Tibial artery (tissue), 4 donors: ENCODE data around the gene TULP4.

Experiments
- DNase-seq, 2 donors: peaks; one replicate each; pipeline ENCODE4 v3.0.0-alpha.2; 2019
- H3K27ac ChIP-seq, 2 donors: fragments of 200-600 bp; sonication (generic) in 1 of 2; 1 replicate in 1 of 2; 2 replicates in 1 of 2; pipeline ENCODE4 v1.5.1; 2018 to 2019; ENCODE audit warnings: mild to moderate bottlenecking in 1 of 2
- H3K27me3 ChIP-seq, 2 donors: fragments of 200-600 bp; sonication (generic) in 1 of 2; one replicate each; pipeline versions ENCODE4 v1.5.1 to v1.6.0; 2016 to 2019
- H3K36me3 ChIP-seq, 3 donors: fragments of 200-600 bp; sonication (generic) in 2 of 3; one replicate each; pipeline ENCODE4 v1.5.1; 2016 to 2019; ENCODE audit warnings: mild to moderate bottlenecking in 2 of 3
- H3K4me1 ChIP-seq, 4 donors: fragments of 200-600 bp; sonication (generic) in 2 of 4; 1 replicate in 3 of 4; 2 replicates in 1 of 4; pipeline ENCODE4 v1.5.1; 2016 to 2019
- H3K4me3 ChIP-seq, 2 donors: fragments of 200-600 bp; sonication (generic) in 1 of 2; 1 replicate in 1 of 2; 2 replicates in 1 of 2; pipeline ENCODE4 v1.5.1; 2018 to 2019; ENCODE audit warnings: mild to moderate bottlenecking in 2 of 2
- H3K9me3 ChIP-seq, 3 donors: fragments of 200-600 bp; sonication (generic) in 1 of 3; one replicate each; pipeline ENCODE4 v1.5.1; 2016 to 2019
- intact Hi-C: fragments of 100-400 bp; cut with DNase I; formaldehyde crosslinking; loops from one replicate; pipeline ENCODE4 v1.15.0; 2023; ENCODE audit warnings: low total_unique reads
- TF ChIP-seq, protein P1 (sequence below), 2 experiments: fragments of 200-600 bp in 1 of 2; fragments of 450-650 bp in 1 of 2; IDR thresholded peaks; one replicate each; pipeline ENCODE4 v1.5.1; 2017 to 2019; ENCODE audit warnings: antibody characterized with exemption in 2 of 2, mild to moderate bottlenecking in 1 of 2, moderate library complexity in 1 of 2

TULP4 gene

DNA sequence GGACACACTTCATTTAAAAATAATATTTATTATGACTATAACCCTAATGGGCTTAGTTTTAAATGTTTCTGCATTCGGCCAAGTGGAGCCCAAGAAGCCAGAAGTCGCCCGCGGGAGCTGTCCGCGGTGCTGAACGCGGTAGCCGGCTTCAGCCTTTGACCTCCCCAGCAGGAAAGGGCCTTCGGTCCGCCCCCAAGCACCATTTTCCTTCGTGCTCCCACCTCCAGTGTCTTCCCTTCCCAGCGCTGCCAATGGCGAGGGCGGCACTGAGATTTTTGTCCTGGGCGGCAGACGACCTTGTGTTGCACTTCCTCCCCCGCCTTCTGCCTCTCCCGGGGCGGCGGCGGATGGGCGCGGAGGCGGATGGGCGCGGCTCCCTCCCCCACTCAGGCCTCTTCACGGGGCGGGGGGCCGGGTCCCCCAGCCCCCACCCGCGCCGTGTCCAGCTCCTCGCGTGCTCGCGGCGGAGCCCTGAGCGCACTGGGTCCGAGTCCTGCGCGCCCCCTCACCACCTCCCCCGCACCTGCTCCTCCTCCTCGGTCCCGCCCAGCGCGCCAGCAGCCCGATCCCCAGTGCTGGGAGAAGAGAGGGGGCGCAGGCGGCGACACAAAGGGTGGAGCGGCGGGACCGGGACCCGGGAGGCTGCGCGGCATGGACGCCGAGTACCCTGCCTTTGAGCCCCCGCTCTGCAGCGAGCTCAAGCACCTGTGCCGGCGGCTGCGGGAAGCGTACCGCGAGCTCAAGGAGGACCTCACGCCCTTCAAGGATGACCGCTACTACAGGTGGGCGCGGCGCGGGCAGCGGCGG, 224.0 kb downstream of the TULP4 start:
- peak; percentile 32 to 73 for DNase-seq
- intact Hi-C loops: no loop called here
- H3K4me3 ChIP-seq: peak overlapping the region; percentile 38 to 53
- H3K36me3 ChIP-seq: no peaks in the 10 kb centered on the region
- H3K4me1 ChIP-seq: peaks cover 0 to 16% (median 15%) of the 10 kb centered on the region in 4 donors
- no peak overlapping the region for H3K27ac ChIP-seq
- H3K27me3 ChIP-seq: peaks cover 0 to 60% of the 10 kb centered on the region in 2 donors
- peaks cover 0 to 3% (median 0%) of the 10 kb centered on the region in 3 donors for H3K9me3 ChIP-seq
- TF ChIP-seq, protein P1, sequence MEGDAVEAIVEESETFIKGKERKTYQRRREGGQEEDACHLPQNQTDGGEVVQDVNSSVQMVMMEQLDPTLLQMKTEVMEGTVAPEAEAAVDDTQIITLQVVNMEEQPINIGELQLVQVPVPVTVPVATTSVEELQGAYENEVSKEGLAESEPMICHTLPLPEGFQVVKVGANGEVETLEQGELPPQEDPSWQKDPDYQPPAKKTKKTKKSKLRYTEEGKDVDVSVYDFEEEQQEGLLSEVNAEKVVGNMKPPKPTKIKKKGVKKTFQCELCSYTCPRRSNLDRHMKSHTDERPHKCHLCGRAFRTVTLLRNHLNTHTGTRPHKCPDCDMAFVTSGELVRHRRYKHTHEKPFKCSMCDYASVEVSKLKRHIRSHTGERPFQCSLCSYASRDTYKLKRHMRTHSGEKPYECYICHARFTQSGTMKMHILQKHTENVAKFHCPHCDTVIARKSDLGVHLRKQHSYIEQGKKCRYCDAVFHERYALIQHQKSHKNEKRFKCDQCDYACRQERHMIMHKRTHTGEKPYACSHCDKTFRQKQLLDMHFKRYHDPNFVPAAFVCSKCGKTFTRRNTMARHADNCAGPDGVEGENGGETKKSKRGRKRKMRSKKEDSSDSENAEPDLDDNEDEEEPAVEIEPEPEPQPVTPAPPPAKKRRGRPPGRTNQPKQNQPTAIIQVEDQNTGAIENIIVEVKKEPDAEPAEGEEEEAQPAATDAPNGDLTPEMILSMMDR (IDR thresholded peaks at IDR 0.05): no peak

DNA sequence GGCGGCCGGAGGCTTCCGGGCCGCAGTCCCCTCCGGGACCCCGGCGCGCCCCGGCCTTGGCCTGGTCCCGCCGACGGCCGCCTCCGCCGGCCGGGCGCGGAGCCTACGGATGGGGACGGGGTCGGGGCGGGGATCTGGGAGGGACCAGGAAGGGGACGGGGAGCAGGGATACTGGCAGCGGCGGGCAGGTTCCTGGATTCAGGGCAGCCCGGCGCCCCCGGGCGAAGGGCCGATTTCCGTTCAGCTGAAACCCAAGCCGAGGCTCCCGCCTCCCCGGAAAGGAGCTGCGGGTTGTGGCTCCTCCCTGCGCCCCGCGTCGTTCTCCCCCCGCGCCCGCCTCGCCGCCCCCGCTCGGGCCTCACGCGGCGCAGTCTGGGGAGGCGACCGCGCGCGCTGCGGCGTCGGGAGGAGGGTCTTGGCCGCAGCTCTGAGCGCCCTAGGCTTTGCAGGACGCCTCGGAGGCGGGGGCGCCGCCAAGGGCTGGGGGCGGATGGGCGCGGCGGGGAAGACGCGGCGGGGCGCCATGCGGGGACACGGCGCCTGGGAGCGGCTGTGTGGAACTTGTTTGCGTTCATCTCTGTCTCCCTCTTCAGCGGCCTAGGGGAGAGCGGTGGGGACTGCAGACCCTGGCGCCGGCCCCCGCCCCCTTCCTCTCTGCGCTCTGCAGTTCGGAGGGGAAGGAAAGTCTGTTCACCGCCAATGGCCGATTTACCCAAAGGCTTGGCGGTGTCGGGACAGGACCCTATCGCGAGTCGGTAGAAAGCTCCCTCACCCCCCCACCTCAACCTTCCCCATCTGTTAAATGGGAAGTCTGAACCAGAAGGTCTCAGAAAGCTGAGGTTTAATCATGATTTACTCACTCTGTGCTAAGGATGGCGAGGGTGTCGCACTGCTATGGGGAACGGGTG, 224.9 kb downstream of the TULP4 start:
- no peaks in the 10 kb centered on the region for H3K36me3 ChIP-seq
- H3K9me3 ChIP-seq: no peaks in the 10 kb centered on the region
- H3K4me3 ChIP-seq: peak overlapping the region; percentile 38 to 53
- H3K4me1 ChIP-seq: peaks cover 0 to 16% (median 15%) of the 10 kb centered on the region in 4 donors
- DNase-seq: peak in 1 of 2 donors; percentile 39
- no peak overlapping the region for H3K27ac ChIP-seq
- TF ChIP-seq, protein P1 (IDR thresholded peaks at IDR 0.05): no peak
- intact Hi-C loops: no loop called here
- H3K27me3 ChIP-seq: peaks cover 0 to 60% of the 10 kb centered on the region in 2 donors

DNA sequence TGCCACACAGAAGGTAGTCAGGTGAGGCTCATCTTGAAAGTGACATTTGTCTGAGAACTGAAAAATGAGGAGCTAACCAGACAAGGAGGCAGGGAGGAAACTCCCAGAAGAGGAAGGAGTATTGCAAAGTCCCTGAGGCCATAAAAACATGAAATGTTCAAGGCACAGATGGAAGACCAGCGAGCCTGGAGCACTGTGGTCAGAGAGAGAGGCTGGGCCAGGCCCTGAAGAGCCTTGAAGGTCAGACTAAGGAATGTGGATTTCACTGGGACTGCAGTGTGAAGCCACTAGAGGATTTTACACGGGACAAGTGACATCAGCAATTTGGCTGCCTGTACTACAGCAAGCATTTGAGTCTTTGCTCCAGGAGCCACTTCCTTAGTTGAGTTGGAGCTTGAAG, 226.5 kb downstream of the TULP4 start:
- H3K27ac ChIP-seq: no peak overlapping the region
- H3K4me3 ChIP-seq: no peak overlapping the region
- peaks cover 0 to 60% of the 10 kb centered on the region in 2 donors for H3K27me3 ChIP-seq
- H3K9me3 ChIP-seq: no peaks in the 10 kb centered on the region
- H3K36me3 ChIP-seq: no peaks in the 10 kb centered on the region
- TF ChIP-seq, protein P1 (IDR thresholded peaks at IDR 0.05): no peak
- no peak for DNase-seq
- H3K4me1 ChIP-seq: peaks cover 0 to 16% (median 15%) of the 10 kb centered on the region in 4 donors
- intact Hi-C loops: no loop called here

DNA sequence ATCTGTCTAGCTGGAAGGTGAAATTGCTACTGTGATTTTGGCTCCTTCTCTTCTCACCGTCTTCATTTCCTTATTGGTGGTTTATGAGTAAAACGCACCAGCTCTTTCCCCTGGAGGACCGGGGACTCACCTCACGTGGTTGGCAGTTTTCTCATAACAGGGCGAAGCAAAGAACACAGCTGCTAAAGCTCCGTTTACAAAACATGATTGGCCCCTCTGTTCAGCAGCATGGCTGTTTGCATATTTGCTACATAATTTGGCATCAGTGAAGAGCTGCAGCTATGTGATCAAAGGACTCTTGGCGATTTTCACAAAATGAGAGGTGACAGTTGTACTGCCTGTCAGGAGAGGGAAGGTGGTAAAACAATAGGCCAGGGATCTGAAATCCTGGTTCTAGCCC, 227.1 kb downstream of the TULP4 start:
- DNase-seq: no peak
- H3K4me1 ChIP-seq: peaks cover 0 to 16% (median 15%) of the 10 kb centered on the region in 4 donors
- no peaks in the 10 kb centered on the region for H3K9me3 ChIP-seq
- no peak overlapping the region for H3K4me3 ChIP-seq
- intact Hi-C loops: no loop called here
- H3K36me3 ChIP-seq: no peaks in the 10 kb centered on the region
- peaks cover 0 to 60% of the 10 kb centered on the region in 2 donors for H3K27me3 ChIP-seq
- no peak overlapping the region for H3K27ac ChIP-seq
- TF ChIP-seq, protein P1 (IDR thresholded peaks at IDR 0.05): no peak

DNA sequence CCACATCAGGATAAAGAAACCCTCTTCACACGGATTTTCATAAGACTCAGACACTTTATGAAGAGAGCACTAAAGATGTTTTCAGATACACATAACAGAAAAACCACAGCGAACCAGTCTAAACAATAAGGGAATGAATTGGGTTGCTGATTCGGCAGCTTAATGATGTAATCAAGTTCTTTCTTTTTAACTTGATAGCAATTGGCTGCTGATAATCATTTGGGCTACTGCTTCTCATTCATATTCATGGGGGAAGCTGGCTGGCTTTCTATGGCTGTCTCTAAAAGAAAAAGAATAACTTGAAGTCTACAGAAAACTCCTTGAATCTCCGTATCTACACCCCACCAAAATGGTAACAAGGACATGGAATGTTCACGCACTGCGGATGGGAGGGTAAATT, 227.6 kb downstream of the TULP4 start:
- Histone ChIP-seq H3K27ac (no peak overlapping the region), H3K27me3 (peaks cover 0 to 55% of the 10 kb centered on the region in 2 donors), H3K4me3 (no peak overlapping the region), H3K9me3 (no peaks in the 10 kb centered on the region), H3K4me1 (peaks cover 0 to 16% (median 15%) of the 10 kb centered on the region in 4 donors), H3K36me3 (no peaks in the 10 kb centered on the region)
- no peak for DNase-seq
- TF ChIP-seq, protein P1 (IDR thresholded peaks at IDR 0.05): no peak
- intact Hi-C loops: no loop called here
